HG03108 (cell line): Measurements from ENCODE around the gene MAPRE3.

ENCODE experiments used
- ATAC-seq: cut with Tn5 transposase; IDR thresholded peaks from one replicate; pipeline ENCODE4 v1.9.1; 2021; ENCODE audit warnings: moderate library complexity; ENCODE audit not compliant: unreplicated experiment

MAPRE3 gene

DNA sequence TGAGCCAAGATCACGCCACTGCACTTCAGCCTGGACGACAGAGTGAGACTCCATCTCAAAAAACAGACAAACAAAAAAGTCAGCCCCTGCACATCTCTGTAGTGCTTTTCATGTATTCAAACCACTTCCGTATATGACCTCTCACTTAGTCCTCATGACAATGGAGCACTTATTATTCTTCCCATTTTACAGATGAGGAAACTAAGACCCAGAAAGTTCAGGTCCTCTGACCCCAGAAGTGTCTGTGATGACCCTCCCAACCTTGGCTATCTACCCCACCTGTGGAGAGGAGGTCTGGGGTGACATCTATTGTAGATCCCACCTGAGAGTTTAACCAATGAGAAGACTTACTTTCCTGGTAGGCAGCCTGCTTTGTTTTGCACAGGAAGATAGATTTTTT, 21.6 kb upstream of the MAPRE3 start:
- no peak for ATAC-seq

DNA sequence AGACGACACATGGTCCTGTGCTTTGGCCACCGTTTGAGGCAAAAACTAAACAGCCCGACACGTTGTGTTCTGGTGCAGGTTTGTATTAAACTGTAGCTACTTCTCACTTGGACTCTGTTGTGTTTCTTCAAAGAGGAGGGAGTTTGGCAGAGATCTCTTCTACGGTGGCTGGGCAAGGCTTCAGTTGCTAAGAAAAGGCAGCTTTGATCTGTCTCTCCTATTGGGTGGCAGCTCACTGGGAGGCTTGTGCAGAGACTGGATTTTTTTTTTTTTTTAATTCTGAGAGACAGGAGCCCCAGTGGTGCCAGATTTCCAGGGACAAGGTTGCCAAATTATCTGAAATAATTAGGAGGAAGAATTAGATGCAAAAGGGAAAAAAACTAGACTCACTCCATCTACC, 20.2 kb upstream of the MAPRE3 start:
- no peak for ATAC-seq

DNA sequence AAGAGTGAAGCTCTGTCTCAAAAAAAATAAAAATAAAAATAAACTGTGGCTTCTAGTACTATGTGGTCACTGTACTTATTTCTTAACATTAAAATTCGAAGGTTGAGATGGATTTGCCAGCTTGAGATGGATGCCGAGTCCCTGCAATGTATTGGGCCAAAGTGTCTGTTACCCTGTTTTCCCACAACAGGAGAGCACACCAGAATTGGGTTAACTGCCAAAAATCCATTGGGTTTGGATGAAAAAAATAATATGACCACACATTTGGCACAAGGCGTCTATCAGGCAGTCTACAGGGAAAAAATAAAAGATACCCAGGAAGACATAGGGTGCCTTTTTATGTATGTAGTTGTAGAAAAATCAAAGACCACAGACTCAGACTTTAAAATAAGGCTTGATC, 19.2 kb upstream of the MAPRE3 start:
- ATAC-seq: no peak

DNA sequence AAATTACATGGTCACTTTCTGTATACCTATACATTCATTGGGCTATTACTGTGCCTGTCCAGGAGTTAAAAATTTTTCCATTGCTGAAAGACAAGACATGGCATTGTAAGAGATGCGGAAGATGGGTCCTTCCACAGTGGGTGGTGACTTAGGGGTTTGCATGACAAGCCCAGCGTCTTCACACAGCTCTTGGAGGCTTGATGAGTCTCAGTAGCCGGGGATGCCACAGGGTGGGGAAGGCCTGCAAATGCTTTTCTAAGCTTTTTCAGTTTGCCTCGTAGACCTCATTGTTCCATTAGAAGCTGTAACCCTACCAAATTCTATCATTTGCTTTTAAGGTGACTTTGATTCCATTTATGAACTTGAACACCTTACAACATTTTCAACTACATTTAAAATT, 18.1 kb upstream of the MAPRE3 start:
- no peak for ATAC-seq

DNA sequence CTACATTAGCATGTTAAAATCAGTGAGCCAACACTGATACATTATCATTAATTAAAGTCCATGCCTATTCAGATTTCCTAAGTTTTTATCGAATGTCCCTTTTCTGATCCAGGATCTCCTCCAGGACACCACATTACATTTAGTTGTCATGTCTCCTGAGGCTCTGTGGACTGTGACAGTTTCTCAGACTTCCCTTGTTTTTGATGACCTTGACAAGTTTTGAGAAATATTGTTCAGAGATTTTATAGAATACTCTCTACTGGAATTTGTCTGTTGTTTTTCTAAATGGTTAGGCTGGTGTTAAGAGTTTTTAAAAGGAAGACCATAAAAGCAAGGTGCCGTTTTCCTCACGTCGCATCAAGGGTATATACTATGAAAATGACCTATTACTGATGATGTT, 16.3 kb upstream of the MAPRE3 start:
- ATAC-seq: no peak

DNA sequence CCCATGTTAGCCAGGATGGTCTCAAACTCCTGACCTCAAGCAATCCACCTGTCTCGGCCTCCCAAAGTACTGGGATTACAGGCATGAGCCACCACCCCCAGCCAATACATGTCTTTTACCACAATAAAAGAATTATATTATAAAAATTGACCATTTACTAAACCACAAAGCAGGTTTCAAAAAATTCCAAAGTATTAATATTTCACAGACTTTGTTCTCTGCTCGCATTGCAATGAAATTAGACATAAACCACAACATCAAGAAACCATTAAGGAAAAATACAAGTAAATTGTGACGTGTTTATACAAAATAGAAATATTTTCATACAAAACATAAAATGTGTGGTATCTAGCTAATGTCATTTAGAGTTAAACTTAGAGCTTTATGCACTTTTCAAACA, 13.4 kb upstream of the MAPRE3 start:
- no peak for ATAC-seq

DNA sequence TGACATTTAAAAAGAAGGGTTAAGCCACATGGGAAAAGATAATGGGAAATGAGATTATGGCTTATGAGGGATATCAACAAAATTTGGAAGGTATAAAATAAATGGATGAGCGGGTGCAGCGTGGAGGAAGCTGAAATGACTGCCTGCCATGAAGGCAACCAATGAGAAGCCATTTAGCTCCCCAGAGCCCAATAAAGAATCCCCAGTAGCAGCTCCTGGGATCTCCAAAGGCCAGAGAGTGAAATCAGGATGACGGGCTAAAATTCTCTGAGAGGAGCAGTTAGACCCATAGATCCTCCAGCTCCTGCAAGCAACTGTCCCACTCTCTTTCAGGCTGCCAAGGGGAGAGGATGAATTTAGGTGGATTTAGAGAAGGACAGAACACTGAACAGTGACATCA, 12.9 kb upstream of the MAPRE3 start:
- ATAC-seq: no peak

- ATAC-seq: no peak
Measured at GRCh38 chr2:26959331-26959730, 11.1 kb upstream of the MAPRE3 start.

- ATAC-seq: no peak
Measured at GRCh38 chr2:26964446-26965130, 5.8 kb upstream of the MAPRE3 start.

- no peak for ATAC-seq
Measured at GRCh38 chr2:26968001-26968400, 2.4 kb upstream of the MAPRE3 start.

DNA sequence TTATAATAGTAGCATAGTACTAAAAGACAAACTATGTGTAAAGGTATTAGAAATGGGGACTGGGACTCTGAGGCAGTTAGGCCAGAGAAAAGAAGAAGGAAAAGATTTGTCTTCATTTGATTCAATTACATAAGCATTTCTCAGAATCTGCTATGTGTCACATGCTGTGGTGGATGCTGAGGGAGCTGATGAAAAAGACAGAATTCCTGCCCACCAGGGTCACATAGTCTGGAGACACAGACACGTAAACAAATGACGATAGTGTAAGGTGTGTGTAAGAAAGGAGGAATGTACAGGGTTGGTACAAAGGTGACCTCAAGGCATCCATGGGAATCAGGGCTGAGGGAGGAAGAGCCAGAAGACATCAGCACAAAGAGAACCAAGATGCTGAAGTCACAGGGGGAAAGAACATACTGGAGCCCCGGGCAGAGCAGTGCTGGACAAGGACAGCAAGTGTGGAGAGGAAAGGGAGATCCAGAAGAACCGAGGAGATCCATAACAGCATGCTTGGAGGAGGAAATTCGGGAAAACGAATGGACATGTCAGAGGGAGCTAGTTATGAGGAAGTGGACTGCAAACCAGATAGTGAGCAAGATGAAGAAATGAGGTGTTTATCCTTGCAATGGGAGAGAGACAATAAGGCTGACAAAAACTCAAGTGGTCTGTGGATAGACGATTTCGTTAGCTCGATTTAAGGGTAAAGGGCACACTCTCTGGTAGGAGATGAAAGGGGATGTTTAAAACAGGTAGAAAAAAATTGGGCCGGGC, 1.2 kb upstream of the MAPRE3 start:
- ATAC-seq: no peak

- no peak for ATAC-seq
Measured at GRCh38 chr2:26970928-26971627, 641 bp downstream of the MAPRE3 start.

DNA sequence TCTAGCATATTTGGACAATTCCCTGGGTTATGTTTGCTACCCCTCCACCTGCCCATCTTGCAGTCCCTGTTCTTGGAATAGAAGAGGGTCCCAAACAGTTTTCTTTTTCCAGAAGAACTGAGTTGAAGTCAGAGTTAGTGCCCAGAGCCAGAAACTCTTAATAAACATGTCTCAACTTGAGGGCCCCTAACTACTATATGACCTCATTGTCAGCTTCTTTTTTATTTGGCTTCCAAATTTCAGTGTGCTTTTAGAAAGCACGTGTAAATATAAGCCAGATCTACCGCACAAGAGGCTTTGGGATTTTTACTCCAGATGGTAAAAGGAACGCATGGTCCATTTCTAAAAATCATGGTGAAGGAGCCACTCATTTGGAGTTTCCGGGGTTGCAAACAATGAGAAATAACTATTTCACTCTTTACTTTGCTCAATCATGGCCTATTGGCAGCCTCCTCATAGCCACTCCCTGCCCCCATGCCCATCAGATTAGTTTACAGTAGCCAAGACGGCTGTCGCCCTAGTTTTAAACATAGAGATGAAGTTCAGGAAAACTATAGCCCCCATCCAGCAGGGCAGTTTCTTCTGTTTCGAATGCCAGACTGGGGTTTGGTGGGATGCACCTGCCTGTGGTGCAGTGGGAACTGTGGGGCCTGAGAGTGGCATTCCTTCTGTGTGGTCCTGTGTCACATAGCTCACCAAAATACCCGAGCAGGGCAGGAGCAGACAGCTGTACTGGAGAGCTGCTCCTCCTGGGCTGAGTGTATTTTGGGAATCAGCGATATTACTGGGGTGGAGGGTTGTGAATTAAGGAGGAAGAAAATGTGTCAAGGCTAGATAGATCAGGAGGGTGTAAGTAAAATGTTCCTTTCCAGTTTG, 1.7 kb downstream of the MAPRE3 start:
- no peak for ATAC-seq

DNA sequence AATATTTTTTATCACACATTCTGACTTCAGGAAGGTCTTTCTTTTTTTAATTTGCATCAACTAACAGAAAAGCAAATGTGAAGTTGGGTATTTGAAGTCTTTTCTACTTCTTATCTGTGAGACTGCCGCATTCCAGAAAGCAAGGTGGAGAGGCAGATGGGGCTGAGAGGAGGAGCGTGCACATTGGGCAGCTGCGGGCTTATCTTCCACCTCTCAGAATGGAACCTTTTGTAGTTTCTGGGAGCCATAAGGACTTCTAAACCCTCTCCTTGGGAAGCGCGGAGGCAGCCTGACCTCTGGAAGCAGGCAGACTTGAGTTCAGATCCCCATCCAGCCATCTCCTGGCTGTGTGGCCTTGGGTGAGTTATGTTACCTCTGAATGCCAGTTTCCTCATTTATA, 3.9 kb downstream of the MAPRE3 start:
- ATAC-seq: no peak

GRCh38 chr2:26975102-26975501, 4.7 kb downstream of the MAPRE3 start:
- ATAC-seq: no peak

- no peak for ATAC-seq
Measured at GRCh38 chr2:26975656-26976055, 5.2 kb downstream of the MAPRE3 start.

DNA sequence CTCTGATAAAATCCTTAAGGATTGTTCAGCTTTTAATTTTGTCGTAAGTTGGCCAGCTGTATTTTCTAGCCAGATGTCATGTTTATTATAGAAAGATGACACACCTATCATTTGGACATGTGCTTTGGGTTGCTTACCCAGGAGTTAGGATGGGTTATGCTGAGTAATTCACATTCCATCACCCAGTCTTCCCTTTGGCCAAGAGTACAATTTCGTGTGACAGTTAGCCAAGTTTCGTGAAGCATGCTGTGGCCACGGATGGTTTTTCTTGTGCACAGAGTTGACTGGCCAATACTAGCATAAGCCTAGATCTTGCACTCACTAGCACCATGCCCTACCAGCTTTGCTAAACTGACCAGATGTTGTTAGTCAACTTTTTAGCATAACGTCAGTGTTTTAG, 5.8 kb downstream of the MAPRE3 start:
- no peak for ATAC-seq

GRCh38 chr2:26977012-26977411, 6.6 kb downstream of the MAPRE3 start:
- no peak for ATAC-seq

- no peak for ATAC-seq
Measured at GRCh38 chr2:26978061-26978596, 7.7 kb downstream of the MAPRE3 start.

DNA sequence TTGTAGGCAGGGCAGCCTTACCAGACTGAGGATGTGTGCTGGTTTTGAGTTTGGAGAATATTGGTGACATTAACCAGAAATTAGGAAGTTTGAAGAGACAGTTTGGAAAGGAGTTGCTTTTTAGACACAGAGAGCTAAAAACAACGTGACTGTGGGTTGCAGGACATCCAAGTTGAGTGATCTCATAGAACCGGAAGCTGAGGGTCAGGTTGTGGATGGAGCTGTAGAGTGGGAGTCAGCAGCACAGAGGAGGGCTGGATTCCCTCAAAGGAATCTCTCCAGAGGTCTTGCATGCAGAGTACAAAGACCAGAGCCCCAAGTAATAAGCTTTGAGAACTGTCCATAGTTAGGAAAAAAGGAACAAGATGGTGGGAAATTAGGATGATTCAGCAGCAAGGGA, 9.3 kb downstream of the MAPRE3 start:
- no peak for ATAC-seq

DNA sequence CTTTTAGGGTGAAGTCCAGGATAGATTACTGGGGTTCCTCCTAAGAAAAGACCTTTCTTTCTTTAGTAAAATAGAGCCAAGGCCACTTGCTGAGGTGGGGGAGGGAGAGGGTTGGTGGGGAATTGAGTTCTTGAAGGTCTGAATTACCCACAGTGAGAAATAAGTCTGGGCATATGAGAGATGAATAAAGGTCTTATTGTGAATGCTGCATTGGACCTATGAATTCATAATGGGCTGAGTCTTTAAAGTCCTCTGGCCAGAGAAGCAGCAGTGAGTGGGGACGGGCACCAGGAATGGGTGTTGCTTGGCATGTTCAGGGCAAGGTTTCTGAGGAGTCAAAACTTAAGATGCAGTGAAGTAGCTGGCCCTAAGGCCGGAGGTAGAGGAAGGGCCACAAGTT, 10.5 kb downstream of the MAPRE3 start:
- no peak for ATAC-seq
